ENCODE results near the gene CFAP97D2.

DNA sequence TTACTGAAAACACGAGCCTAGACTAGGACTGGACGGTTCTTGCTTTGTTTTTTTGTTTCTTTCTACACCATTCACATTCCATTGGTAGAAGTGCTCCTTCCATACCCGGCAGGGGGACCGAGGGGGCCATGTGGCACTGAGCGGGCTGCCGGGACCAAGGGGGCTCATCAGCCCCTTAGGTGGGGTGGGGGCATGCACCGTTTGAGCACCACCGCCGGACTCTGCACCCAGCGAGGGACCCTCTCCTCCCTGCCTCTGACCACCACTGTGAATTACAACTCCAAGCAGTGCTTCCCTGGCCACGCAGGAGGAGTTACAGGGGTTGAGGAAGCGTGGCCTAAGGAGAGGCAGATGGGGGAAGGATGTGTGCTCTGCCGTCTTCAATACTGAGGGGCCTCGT is 15.0 kb upstream of the CFAP97D2 start:
- TF ChIP-seq, protein P1, sequence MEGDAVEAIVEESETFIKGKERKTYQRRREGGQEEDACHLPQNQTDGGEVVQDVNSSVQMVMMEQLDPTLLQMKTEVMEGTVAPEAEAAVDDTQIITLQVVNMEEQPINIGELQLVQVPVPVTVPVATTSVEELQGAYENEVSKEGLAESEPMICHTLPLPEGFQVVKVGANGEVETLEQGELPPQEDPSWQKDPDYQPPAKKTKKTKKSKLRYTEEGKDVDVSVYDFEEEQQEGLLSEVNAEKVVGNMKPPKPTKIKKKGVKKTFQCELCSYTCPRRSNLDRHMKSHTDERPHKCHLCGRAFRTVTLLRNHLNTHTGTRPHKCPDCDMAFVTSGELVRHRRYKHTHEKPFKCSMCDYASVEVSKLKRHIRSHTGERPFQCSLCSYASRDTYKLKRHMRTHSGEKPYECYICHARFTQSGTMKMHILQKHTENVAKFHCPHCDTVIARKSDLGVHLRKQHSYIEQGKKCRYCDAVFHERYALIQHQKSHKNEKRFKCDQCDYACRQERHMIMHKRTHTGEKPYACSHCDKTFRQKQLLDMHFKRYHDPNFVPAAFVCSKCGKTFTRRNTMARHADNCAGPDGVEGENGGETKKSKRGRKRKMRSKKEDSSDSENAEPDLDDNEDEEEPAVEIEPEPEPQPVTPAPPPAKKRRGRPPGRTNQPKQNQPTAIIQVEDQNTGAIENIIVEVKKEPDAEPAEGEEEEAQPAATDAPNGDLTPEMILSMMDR (IDR thresholded peaks at IDR 0.05): no peak
- TF ChIP-seq, protein P2, sequence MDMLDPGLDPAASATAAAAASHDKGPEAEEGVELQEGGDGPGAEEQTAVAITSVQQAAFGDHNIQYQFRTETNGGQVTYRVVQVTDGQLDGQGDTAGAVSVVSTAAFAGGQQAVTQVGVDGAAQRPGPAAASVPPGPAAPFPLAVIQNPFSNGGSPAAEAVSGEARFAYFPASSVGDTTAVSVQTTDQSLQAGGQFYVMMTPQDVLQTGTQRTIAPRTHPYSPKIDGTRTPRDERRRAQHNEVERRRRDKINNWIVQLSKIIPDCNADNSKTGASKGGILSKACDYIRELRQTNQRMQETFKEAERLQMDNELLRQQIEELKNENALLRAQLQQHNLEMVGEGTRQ (CRISPR knock-in tag; IDR thresholded peaks at IDR 0.05): no peak
- no peak for TF ChIP-seq MAX (CRISPR knock-in tag; IDR thresholded peaks at IDR 0.05)
- TF ChIP-seq NR3C1 (CRISPR knock-in tag; conservative IDR thresholded peaks at IDR 0.05; ENCODE audit: low read depth): no peak
- TF ChIP-seq SP1 (CRISPR knock-in tag; conservative IDR thresholded peaks at IDR 0.05): no peak

Data from WTC11 (cell line).